M059J (cell line): ENCODE data around the gene PVALB. TPM values are rescaled to one million over a fixed set of nuclear protein-coding genes. Genes with fewer than 3 reads are reported as not detected.
A peak's percentile ranks its signal among the peaks of the same experiment; 100 is the strongest.

ENCODE experiments used
- DNase-seq: peaks from one replicate; pipeline ENCODE4 v3.0.0-alpha.2; 2012; ENCODE audit warnings: low read depth
- total RNA-seq: library from RNA; depleted of rRNA; stranded (reverse); fragments of >200 nt; shearing (Covaris generic); gene quantifications from 2 replicates; pipeline ENCODE4 v1.2.3, GENCODE V29; 2014

The PVALB gene
- total RNA-seq, 1 experiment from 2014 or later = not detected

GRCh38 chr22:36773935-36774334 is 42.9 kb downstream of the PVALB start:
- peak; percentile 32 for DNase-seq

- no peak for DNase-seq
Observed at GRCh38 chr22:36772451-36772850, 44.4 kb downstream of the PVALB start.

- no peak for DNase-seq
Observed at GRCh38 chr22:36771356-36772063, 45.3 kb downstream of the PVALB start.

- no peak for DNase-seq
Observed at GRCh38 chr22:36770513-36771231, 46.2 kb downstream of the PVALB start.

- DNase-seq = no peak
Observed at GRCh38 chr22:36769541-36770512, 47.0 kb downstream of the PVALB start.

GRCh38 chr22:36768616-36769015 is 48.2 kb downstream of the PVALB start:
- no peak for DNase-seq

- DNase-seq = no peak
Observed at GRCh38 chr22:36768141-36768540, 48.7 kb downstream of the PVALB start.

- DNase-seq = no peak
Observed at GRCh38 chr22:36767035-36767775, 49.6 kb downstream of the PVALB start.

GRCh38 chr22:36765943-36766450 is 50.8 kb downstream of the PVALB start:
- peak; percentile 46 for DNase-seq

GRCh38 chr22:36765131-36765942 is 51.5 kb downstream of the PVALB start:
- no peak for DNase-seq

- no peak for DNase-seq
Observed at GRCh38 chr22:36764641-36765040, 52.2 kb downstream of the PVALB start.

GRCh38 chr22:36764060-36764459 is 52.8 kb downstream of the PVALB start:
- no peak for DNase-seq

- DNase-seq = no peak
Observed at GRCh38 chr22:36763576-36763975, 53.3 kb downstream of the PVALB start.

- no peak for DNase-seq
Observed at GRCh38 chr22:36762687-36763260, 54.1 kb downstream of the PVALB start.

- DNase-seq = no peak
Observed at GRCh38 chr22:36761553-36762240, 55.1 kb downstream of the PVALB start.

- DNase-seq = no peak
Observed at GRCh38 chr22:36760786-36761185, 56.0 kb downstream of the PVALB start.

GRCh38 chr22:36759481-36760159 is 57.2 kb downstream of the PVALB start:
- DNase-seq = no peak

- DNase-seq = no peak
Observed at GRCh38 chr22:36758792-36759271, 58.0 kb downstream of the PVALB start.
